Calu3 (cell line): Measurements from ENCODE around the gene DMBX1. TPM values are rescaled to one million over a fixed set of nuclear protein-coding genes. Genes with fewer than 3 reads are reported as not detected.

ENCODE experiments used
- BruUV-seq: library from RNA; stranded (reverse); fragments of 400-500 nt; replicated peaks from 2 replicates; lab custom pipeline; 2021; lab: Mats Ljungman, UMichigan
- CTCF ChIA-PET: fragments of 300-600 bp; sonication (Branson Sonifier 250); formaldehyde crosslinking; loops from one replicate; lab custom pipeline; 2022; ENCODE audit warnings: antibody characterized with exemption; lab: Charles Lee
- DNase-seq: peaks from one replicate; pipeline ENCODE4 v3.0.0; 2022
- H3K27ac Mint-ChIP-seq: one replicate; pipeline ENCODE4 v1.8.0; 2022; ENCODE audit warnings: mixed read lengths; ENCODE audit not compliant: unreplicated experiment
- H3K27me3 Mint-ChIP-seq: one replicate; pipeline ENCODE4 v1.8.0; 2022; ENCODE audit warnings: mixed read lengths; ENCODE audit not compliant: unreplicated experiment
- H3K36me3 Mint-ChIP-seq: one replicate; pipeline ENCODE4 v1.8.0; 2022; ENCODE audit warnings: mild to moderate bottlenecking, moderate library complexity, mixed read lengths; ENCODE audit not compliant: insufficient read depth, unreplicated experiment
- H3K4me1 Mint-ChIP-seq: one replicate; pipeline ENCODE4 v1.8.0; 2022; ENCODE audit warnings: mild to moderate bottlenecking, low read depth, mixed read lengths; ENCODE audit not compliant: unreplicated experiment
- H3K4me3 Mint-ChIP-seq: one replicate; pipeline ENCODE4 v1.8.0; 2022; ENCODE audit warnings: mild to moderate bottlenecking, low read depth, moderate library complexity, mixed read lengths; ENCODE audit not compliant: unreplicated experiment
- H3K9me3 Mint-ChIP-seq: one replicate; pipeline ENCODE4 v1.8.0; 2022; ENCODE audit warnings: low read depth, mixed read lengths; ENCODE audit not compliant: unreplicated experiment
- intact Hi-C: fragments of 100-400 bp; cut with micrococcal nuclease; formaldehyde crosslinking; loops from one replicate; pipeline ENCODE4 v1.10.0; 2022; ENCODE audit not compliant: unreplicated experiment
- total RNA-seq: library from RNA; stranded (reverse); gene quantifications from 2 replicates; pipeline ENCODE4 v1.2.3, GENCODE V29; 2022
- TF ChIP-seq, protein P1 (sequence below): fragments of 200-600 bp; IDR thresholded peaks from one replicate; pipeline ENCODE4 v1.8.0; 2022; ENCODE audit warnings: antibody characterized with exemption; ENCODE audit not compliant: unreplicated experiment

The DMBX1 gene
- total RNA-seq, 1 experiment from 2014 or later: 2.3 TPM

DNA sequence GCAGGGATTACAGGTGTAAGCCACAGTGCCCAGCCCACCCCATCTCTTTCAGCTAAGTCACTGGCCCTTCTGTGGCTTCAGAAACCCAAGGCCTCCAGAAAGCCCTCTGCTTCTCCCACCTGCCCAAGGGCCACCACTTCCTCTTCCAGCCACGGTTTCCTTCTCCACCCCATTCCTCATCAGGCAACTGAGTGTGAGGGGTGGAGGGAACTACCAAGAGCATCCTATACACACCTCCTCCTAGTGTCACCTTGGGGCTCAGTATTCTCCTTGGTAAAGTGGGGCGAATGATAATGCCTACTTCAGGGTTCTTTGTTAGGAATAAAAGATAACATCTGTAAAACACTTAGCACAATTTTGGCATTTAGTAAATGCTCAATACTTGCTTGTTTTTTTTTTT lies 31.8 kb downstream of the DMBX1 start:
- no peak for DNase-seq
- H3K27ac Mint-ChIP-seq: peak overlapping the region; percentile 59
- CTCF ChIA-PET: interaction anchor here (1.3 kb wide), 1 partner anchor 75 kb away, joined by 3 read pairs; no protein-coding TSS in a partner anchor
- peaks cover 19% of the 10 kb centered on the region for H3K36me3 Mint-ChIP-seq
- H3K4me3 Mint-ChIP-seq: no peak overlapping the region
- intact Hi-C loops: no loop called here
- TF ChIP-seq, protein P1, sequence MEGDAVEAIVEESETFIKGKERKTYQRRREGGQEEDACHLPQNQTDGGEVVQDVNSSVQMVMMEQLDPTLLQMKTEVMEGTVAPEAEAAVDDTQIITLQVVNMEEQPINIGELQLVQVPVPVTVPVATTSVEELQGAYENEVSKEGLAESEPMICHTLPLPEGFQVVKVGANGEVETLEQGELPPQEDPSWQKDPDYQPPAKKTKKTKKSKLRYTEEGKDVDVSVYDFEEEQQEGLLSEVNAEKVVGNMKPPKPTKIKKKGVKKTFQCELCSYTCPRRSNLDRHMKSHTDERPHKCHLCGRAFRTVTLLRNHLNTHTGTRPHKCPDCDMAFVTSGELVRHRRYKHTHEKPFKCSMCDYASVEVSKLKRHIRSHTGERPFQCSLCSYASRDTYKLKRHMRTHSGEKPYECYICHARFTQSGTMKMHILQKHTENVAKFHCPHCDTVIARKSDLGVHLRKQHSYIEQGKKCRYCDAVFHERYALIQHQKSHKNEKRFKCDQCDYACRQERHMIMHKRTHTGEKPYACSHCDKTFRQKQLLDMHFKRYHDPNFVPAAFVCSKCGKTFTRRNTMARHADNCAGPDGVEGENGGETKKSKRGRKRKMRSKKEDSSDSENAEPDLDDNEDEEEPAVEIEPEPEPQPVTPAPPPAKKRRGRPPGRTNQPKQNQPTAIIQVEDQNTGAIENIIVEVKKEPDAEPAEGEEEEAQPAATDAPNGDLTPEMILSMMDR: no peak
- no TSS peak for BruUV-seq
- peaks cover 76% of the 10 kb centered on the region for H3K4me1 Mint-ChIP-seq
- H3K27me3 Mint-ChIP-seq: no peaks in the 10 kb centered on the region
- H3K9me3 Mint-ChIP-seq: no peaks in the 10 kb centered on the region

DNA sequence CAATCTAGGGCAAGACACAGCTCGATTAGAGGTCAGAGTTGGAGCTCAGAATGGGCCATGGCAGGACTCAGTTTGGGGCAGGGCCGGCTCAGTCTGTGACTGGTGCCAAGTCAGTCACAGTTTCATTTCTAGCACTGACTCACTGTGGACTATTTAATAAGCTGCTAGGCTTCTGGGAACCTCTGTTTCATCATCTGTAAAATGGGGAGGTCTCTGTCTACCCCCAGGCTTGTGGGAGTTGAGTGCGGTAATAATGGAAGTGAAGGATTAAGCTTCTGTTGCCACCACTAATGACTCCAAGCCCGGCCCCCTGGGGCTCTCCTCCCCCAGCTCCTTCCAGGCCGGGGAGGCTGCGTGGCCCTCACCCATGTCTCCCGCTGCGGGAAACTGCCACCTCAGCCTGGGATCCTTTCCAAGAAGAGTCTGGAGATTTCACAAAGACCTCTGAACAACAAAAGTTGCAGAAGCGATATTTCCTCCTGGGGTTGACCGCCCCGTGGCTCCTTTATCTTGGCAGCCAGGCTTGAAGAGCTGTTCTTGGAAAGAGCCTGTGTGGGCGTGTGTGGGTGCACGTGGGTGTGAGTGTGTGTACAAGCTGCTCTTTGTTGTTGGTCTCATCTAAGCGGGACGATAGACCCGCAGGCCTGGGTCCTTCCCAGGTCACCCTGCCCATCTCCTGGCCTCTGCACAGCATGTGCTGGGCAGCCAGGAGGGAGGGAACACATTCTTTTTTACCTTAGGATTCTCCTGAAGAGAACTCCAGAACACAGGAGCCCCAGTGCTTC lies 32.7 kb downstream of the DMBX1 start:
- CTCF ChIA-PET: interaction anchor here (0.5 to 1.9 kb wide), 7 partner anchors 9 to 120 kb away, joined by 3 to 9 read pairs (median 3); a partner anchor contains a TSS
- H3K9me3 Mint-ChIP-seq: no peaks in the 10 kb centered on the region
- intact Hi-C loops: no loop called here
- no peaks in the 10 kb centered on the region for H3K27me3 Mint-ChIP-seq
- H3K36me3 Mint-ChIP-seq: peaks cover 16% of the 10 kb centered on the region
- no TSS peak for BruUV-seq
- H3K4me3 Mint-ChIP-seq: no peak overlapping the region
- H3K4me1 Mint-ChIP-seq: peaks cover 71% of the 10 kb centered on the region
- peak overlapping the region; percentile 59 for H3K27ac Mint-ChIP-seq
- TF ChIP-seq, protein P1: no peak
- peak; percentile 55 for DNase-seq

DNA sequence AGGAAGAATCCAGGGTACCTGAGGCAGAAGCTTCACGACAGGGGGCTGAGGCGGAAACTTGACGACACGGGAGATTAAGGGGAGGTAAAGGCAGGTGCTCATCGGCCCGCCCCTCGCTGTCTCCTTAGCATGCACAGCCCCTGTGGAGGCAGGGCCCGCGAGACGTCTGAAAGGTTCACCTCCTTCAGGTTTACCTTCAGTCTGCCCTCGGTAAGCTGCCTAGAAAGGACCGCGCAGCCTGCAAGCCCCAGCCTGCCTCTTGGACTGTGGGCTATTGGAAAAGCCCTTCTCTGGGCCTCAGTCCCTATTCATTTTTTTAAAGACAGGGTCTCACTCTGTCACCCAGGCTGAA lies 33.3 kb downstream of the DMBX1 start:
- TF ChIP-seq, protein P1: no peak
- Mint-ChIP-seq H3K4me3 (no peak overlapping the region), H3K4me1 (peaks cover 71% of the 10 kb centered on the region), H3K36me3 (peaks cover 11% of the 10 kb centered on the region), H3K9me3 (no peaks in the 10 kb centered on the region), H3K27me3 (peaks cover 1% of the 10 kb centered on the region), H3K27ac (peak overlapping the region; percentile 59)
- DNase-seq: no peak
- CTCF ChIA-PET: interaction anchor here (0.7 to 1.9 kb wide), 4 partner anchors 8 to 76 kb away, joined by 3 to 9 read pairs (median 4); a partner anchor contains a TSS
- intact Hi-C loops: no loop called here
- no TSS peak for BruUV-seq

DNA sequence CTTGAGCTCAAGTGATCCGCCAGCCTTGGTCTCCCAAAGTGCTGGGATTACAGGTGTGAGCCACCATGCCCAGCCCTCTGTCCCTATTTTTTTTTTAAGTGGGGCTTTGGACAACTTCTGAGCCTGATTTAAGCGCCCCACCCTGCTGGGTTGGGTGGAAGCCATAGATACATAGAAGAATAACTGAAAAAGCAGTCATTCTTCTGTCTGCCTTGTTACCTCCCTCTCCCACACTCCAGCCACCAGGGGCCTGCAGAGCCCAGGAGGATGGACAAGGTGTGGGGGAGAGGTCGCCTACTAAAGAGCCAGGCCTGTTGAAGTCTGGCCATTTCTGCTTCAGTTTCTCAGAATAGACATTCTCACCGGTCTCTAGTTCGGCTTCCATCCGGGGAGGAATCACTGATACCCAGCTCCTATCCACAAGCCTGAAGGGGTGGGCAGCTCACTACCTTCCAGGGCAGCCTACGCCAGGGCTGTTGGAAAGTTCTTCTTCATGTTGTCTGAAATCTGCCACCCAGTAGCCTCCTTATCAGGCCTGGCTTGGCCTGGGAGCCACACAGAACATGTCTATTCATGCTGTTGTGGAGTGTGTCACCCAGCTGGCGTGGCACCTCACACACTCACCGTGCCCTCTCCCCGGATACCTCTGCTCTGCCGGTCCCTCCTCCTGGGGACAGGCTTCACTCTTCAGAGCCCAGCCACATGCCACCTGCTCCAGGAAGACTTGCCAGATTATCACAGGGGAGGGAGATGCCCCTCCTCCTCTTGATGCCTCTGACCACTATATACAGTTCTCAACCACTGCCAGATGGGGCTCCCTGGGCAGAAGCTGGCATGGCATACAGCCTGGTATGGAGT lies 34.1 kb downstream of the DMBX1 start:
- no TSS peak for BruUV-seq
- DNase-seq: no peak
- peaks cover 5% of the 10 kb centered on the region for H3K36me3 Mint-ChIP-seq
- no peak overlapping the region for H3K4me3 Mint-ChIP-seq
- no peaks in the 10 kb centered on the region for H3K9me3 Mint-ChIP-seq
- peaks cover 9% of the 10 kb centered on the region for H3K27me3 Mint-ChIP-seq
- intact Hi-C loops: no loop called here
- TF ChIP-seq, protein P1: no peak
- CTCF ChIA-PET: interaction anchor here (1.4 to 1.9 kb wide), 2 partner anchors 10 to 77 kb away, joined by 3 to 9 read pairs; no protein-coding TSS in a partner anchor
- no peak overlapping the region for H3K27ac Mint-ChIP-seq
- peaks cover 71% of the 10 kb centered on the region for H3K4me1 Mint-ChIP-seq
